Heart left ventricle (tissue), 13 donors: Measurements from ENCODE around the gene WDR89.

ENCODE experiments used
- CTCF ChIP-seq, 12 donors: fragments of 200-600 bp; sonication (generic) in 4 of 12; IDR thresholded peaks; one replicate each; pipeline versions ENCODE4 v1.5.0 to v1.8.0; 2018 to 2022; ENCODE audit warnings: antibody characterized with exemption in 12 of 12, mild to moderate bottlenecking in 5 of 12
- POLR2A ChIP-seq, 2 donors: fragments of 450-650 bp; IDR thresholded peaks; one replicate each; pipeline ENCODE4 v1.6.1; 2017; ENCODE audit warnings: antibody characterized with exemption in 2 of 2, mild to moderate bottlenecking in 2 of 2, moderate library complexity in 2 of 2
- donor health status: ischemic (EF 13 %, LVEDD 7.1; RV severe dilation, severe dysfunction).
- donor health status: DM: no; HTN: yes; CAD: no.
- donor health status: DM: no; HTN: no; CAD: no.
- donor health status: ischemic (EF 25% LVEDD 6.9; RV normal size, moderate dysfunction).
- donor health status: ischemic (EF 25% LVEDD 5.7; RV mildly dilated, moderate dysfunction).
- donor health status: ischemic (EF 35%, LVEDD 5.7; RV mildly dilated, moderate dysfunction).
- donor health status: nonischemic (EF 11% LVEDD 7.7; RV severe dilation, severe dysfunction).
- donor health status: DM: yes; HTN: yes; CAD: no.
- donor health status: PGD.
- donor health status: ischemic (EF 29% LVEDD 5.4; RV normal size, mild dysfunction).
- donor health status: nonischemic (EF 23%, LVEDD 6.1; RV moderate dilation, normal function).

GRCh38 chr14:63598807-63599206 lies 42.9 kb downstream of the WDR89 start:
- TF ChIP-seq CTCF (IDR thresholded peaks at IDR 0.05): no peak
- no peak for TF ChIP-seq POLR2A (IDR thresholded peaks at IDR 0.05)
